Adrenal gland (tissue), 12 donors: ENCODE measurements around the gene DUOXA2. TPM values are rescaled to one million over a fixed set of nuclear protein-coding genes. Genes with fewer than 3 reads are reported as not detected.

Source experiments
- DNase-seq, 7 donors: peaks; one replicate each; pipeline ENCODE4 v3.0.0-alpha.2; 2019 to 2020
- H3K27ac ChIP-seq, 5 donors: fragments of 200-600 bp; sonication (generic) in 4 of 5; 1 replicate in 3 of 5; 2 replicates in 2 of 5; pipeline versions ENCODE4 v1.5.1 to v1.8.0; 2016 to 2020; ENCODE audit warnings: mild to moderate bottlenecking in 1 of 5
- H3K27me3 ChIP-seq: fragments of 200-600 bp; 2 replicates; pipeline ENCODE4 v1.8.0; 2021
- H3K36me3 ChIP-seq, 2 donors: fragments of 200-600 bp; replicated peaks in 1 of 2; 1 replicate in 1 of 2; 2 replicates in 1 of 2; pipeline versions ENCODE4 v1.5.1 to v1.8.0; 2018 to 2022
- H3K4me1 ChIP-seq, 2 donors: fragments of 200-600 bp; replicated peaks in 1 of 2; 1 replicate in 1 of 2; 2 replicates in 1 of 2; pipeline versions ENCODE4 v1.5.1 to v1.8.0; 2018 to 2021
- H3K4me3 ChIP-seq, 4 donors: fragments of 200-600 bp; sonication (generic) in 3 of 4; one replicate each; pipeline ENCODE4 v1.5.1; 2016 to 2018
- H3K9me3 ChIP-seq, 3 donors: fragments of 200-600 bp; sonication (generic) in 1 of 3; replicated peaks in 1 of 3; 1 replicate in 2 of 3; 2 replicates in 1 of 3; pipeline versions ENCODE4 v1.5.1 to v1.8.0; 2016 to 2021
- CTCF ChIP-seq, 6 experiments: fragments of 450-650 bp in 4 of 6; fragments of 200-600 bp in 2 of 6; sonication (generic) in 1 of 6; IDR thresholded peaks; 1 replicate in 5 of 6; 2 replicates in 1 of 6; pipeline versions ENCODE4 v1.5.1 to v1.8.0; 2016 to 2021; ENCODE audit warnings: antibody characterized with exemption in 6 of 6, mild to moderate bottlenecking in 2 of 6, moderate library complexity in 1 of 6
- POLR2A ChIP-seq, 2 donors: fragments of 450-650 bp; IDR thresholded peaks; one replicate each; pipeline ENCODE4 v1.6.1; 2017; ENCODE audit warnings: antibody characterized with exemption in 2 of 2, mild to moderate bottlenecking in 2 of 2, moderate library complexity in 1 of 2
- WGBS, 4 donors: extraction: QIAGEN DNeasy Blood & Tissue Kit in 2 of 4; methylation state at CpG; one replicate each; pipeline versions ENCODE4 v1.1.5 to v1.1.7; 2013 to 2017; 5-methylcytosine and 5-hydroxymethylcytosine counted together
- intact Hi-C, 2 donors: fragments of 100-400 bp; cut with DNase I; formaldehyde crosslinking; loops; one replicate each; pipeline versions ENCODE4 v1.14.1 to v1.15.0; 2022 to 2023
- polyA plus RNA-seq, 3 donors: library from polyadenylated mRNA; stranded (reverse); fragments of 200-250 nt in 2 of 3; fragments of 350-450 nt in 1 of 3; fragmentation: Illumina TruSeq in 1 of 3; extraction: RNeasy Lipid Tissue Mini Kit (QIAGEN cat#74804) in 1 of 3; gene quantifications; one replicate each; pipeline ENCODE4 v1.2.3, GENCODE V29; 2013 to 2014
- total RNA-seq, 9 donors: library from RNA; depleted of rRNA in 4 of 9; stranded (reverse); fragments of >200 nt in 4 of 9; fragments of 120-200 nt in 1 of 9; fragmentation: NEBNext Ultra II Directional in 1 of 9; extraction: Animal tissue kit (Norgen Biotek cat#: 25700) in 1 of 9; gene quantifications; one replicate each; pipeline versions ENCODE4 v1.1.0 to v1.2.4, GENCODE V29; 2013 to 2023
- donor health status: healthy with polysubstance abuse.
- donor health status: Bipolar disorder and iron deficiency.
- donor health status: DM: yes; HTN: yes; CAD: no.
- donor health status: DM: no; HTN: no; CAD: no.
- donor health status: DM: no; HTN: no; CAD: no.
- donor health status: DM: yes; HTN: yes; CAD: no.

DUOXA2 gene
- total and polyA plus RNA-seq, 12 donors, result 0.11 to 4.1 (median 0.85) TPM; not detected in 4

GRCh38 chr15:45128971-45129639 lies 15.0 kb downstream of the DUOXA2 start:
- no peak for DNase-seq
- TF ChIP-seq CTCF (IDR thresholded peaks at IDR 0.05) (no peak), POLR2A (IDR thresholded peaks at IDR 0.05) (no peak)
- Histone ChIP-seq H3K36me3 (no peaks in the 10 kb centered on the region), H3K27ac (no peak overlapping the region), H3K27me3 (peaks cover 18% of the 10 kb centered on the region), H3K4me3 (peak overlapping the region in 1 of 4 donors; percentile 36), H3K9me3 (no peaks in the 10 kb centered on the region), H3K4me1 (peaks cover 0 to 13% of the 10 kb centered on the region in 2 donors)
- 3 to 18% (median 6%) methylated on average over 7 to 47 of the region's 47 CpGs for WGBS, 4 donors
- intact Hi-C loops, result no loop called here

GRCh38 chr15:45129651-45130129 lies 15.6 kb downstream of the DUOXA2 start, which contains the start of the genes DUOX1 and DUOXA1:
DUOX1 (plus strand) TSS chr15:45129994; CDS start chr15:45131967, 1,973 bp downstream.
DUOXA1 (minus strand) TSS chr15:45129879; CDS start chr15:45123014, 6,865 bp downstream.
- peaks cover 14% of the 10 kb centered on the region for H3K27me3 ChIP-seq
- 0 to 6% (median 3%) methylated on average over 2 to 46 of the region's 46 CpGs for WGBS, 4 donors
- intact Hi-C loops, result no loop called here
- peaks cover 0 to 13% of the 10 kb centered on the region in 2 donors for H3K4me1 ChIP-seq
- peak in 4 of 7 donors; percentile 46 to 70 (median 64) for DNase-seq
- TF ChIP-seq CTCF (IDR thresholded peaks at IDR 0.05), result no peak
- TF ChIP-seq POLR2A (IDR thresholded peaks at IDR 0.05), result no peak
- no peaks in the 10 kb centered on the region for H3K9me3 ChIP-seq
- peak within 1 kb of the TSS in 1 of 4 donors; percentile 36 for H3K4me3 ChIP-seq
- H3K36me3 ChIP-seq, result no peaks in the 10 kb centered on the region
- H3K27ac ChIP-seq, result peak within 1 kb of the TSS in 1 of 5 donors; percentile 29

GRCh38 chr15:45130291-45131000 lies 16.3 kb downstream of the DUOXA2 start:
- intact Hi-C loops, result no loop called here
- no peak for DNase-seq
- Histone ChIP-seq H3K9me3 (no peaks in the 10 kb centered on the region), H3K4me1 (peaks cover 0 to 17% of the 10 kb centered on the region in 2 donors), H3K27me3 (peaks cover 14% of the 10 kb centered on the region), H3K4me3 (peak overlapping the region in 1 of 4 donors; percentile 36), H3K27ac (peak overlapping the region in 1 of 5 donors; percentile 29), H3K36me3 (no peaks in the 10 kb centered on the region)
- no peak for TF ChIP-seq POLR2A (IDR thresholded peaks at IDR 0.05)
- no peak for TF ChIP-seq CTCF (IDR thresholded peaks at IDR 0.05)
- WGBS, 4 donors, result 80 to 94% (median 84%) methylated on average over 6 to 7 of the region's 7 CpGs

GRCh38 chr15:45131510-45131909 lies 17.4 kb downstream of the DUOXA2 start:
- no peak for TF ChIP-seq CTCF (IDR thresholded peaks at IDR 0.05)
- TF ChIP-seq POLR2A (IDR thresholded peaks at IDR 0.05), result no peak
- H3K36me3 ChIP-seq, result no peaks in the 10 kb centered on the region
- H3K27ac ChIP-seq, result no peak overlapping the region
- 66 to 93% (median 78%) methylated on average over 3 of the region's 3 CpGs for WGBS, 4 donors
- intact Hi-C loops, result no loop called here
- DNase-seq, result no peak
- no peaks in the 10 kb centered on the region for H3K9me3 ChIP-seq
- H3K27me3 ChIP-seq, result peaks cover 14% of the 10 kb centered on the region
- peaks cover 0 to 17% of the 10 kb centered on the region in 2 donors for H3K4me1 ChIP-seq
- H3K4me3 ChIP-seq, result no peak overlapping the region
